ENCODE data around the gene CST6.

DNA sequence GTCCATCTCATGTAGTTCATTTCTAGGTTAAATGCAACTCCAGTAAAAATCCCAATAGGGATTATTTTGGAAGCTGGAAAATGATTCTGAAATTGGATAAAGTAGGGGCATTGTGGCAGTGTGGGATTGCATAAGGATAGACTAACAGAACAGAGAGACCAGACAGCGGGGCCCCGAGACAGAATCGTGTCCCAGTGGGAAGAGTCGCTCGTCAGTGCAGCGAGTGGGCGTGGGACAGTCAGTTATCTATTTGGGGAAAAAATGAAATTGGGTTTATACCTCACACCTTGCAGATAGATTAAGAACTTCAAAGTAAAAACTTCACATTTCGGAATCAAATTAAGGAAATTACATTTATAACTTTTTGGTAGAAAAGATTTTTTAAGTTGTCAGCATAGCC is 39.7 kb upstream of the CST6 start:
- TF ChIP-seq, protein P1, sequence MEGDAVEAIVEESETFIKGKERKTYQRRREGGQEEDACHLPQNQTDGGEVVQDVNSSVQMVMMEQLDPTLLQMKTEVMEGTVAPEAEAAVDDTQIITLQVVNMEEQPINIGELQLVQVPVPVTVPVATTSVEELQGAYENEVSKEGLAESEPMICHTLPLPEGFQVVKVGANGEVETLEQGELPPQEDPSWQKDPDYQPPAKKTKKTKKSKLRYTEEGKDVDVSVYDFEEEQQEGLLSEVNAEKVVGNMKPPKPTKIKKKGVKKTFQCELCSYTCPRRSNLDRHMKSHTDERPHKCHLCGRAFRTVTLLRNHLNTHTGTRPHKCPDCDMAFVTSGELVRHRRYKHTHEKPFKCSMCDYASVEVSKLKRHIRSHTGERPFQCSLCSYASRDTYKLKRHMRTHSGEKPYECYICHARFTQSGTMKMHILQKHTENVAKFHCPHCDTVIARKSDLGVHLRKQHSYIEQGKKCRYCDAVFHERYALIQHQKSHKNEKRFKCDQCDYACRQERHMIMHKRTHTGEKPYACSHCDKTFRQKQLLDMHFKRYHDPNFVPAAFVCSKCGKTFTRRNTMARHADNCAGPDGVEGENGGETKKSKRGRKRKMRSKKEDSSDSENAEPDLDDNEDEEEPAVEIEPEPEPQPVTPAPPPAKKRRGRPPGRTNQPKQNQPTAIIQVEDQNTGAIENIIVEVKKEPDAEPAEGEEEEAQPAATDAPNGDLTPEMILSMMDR (conservative IDR thresholded peaks at IDR 0.05 in 1 of 2, IDR thresholded peaks at IDR 0.05 in 1 of 2; ENCODE audit: low read depth in 1 of 2, low read length in 2 of 2), result no peak
- no peak for TF ChIP-seq EZH2 (IDR thresholded peaks at IDR 0.05; ENCODE audit: low read length, missing control alignments)
